GM23338 (cell line): Measurements from ENCODE around the gene LYRM2. TPM values are rescaled to one million over a fixed set of nuclear protein-coding genes. Genes with fewer than 3 reads are reported as not detected.
A peak's percentile ranks its signal among the peaks of the same experiment; 100 is the strongest.

ENCODE experiments used
- ATAC-seq: fragments of 200-7000 bp; cut with Tn5 transposase; 3 replicates; pipeline ENCODE4 v1.9.1; 2020
- DNase-seq: peaks from one replicate; pipeline ENCODE4 v3.0.0-alpha.2; 2015; ENCODE audit warnings: low spot score
- H2AFZ ChIP-seq: fragments of 200-600 bp; sonication (generic); 2 replicates; pipeline ENCODE4 v1.8.0; 2016; ENCODE audit warnings: antibody characterized with exemption, mild to moderate bottlenecking, moderate library complexity
- H3F3A ChIP-seq: fragments of 200-600 bp; sonication (generic); replicated peaks from 2 replicates; pipeline ENCODE4 v1.8.0; 2017; ENCODE audit warnings: antibody characterized with exemption, mixed run types, low read depth
- H3K27ac ChIP-seq: fragments of 200-600 bp; sonication (generic); 2 replicates; pipeline ENCODE4 v1.6.1; 2016; ENCODE audit warnings: low read depth
- H3K27me3 ChIP-seq: fragments of 200-600 bp; sonication (generic); 2 replicates; pipeline ENCODE4 v1.8.0; 2016; ENCODE audit warnings: mild to moderate bottlenecking, mixed run types, moderate library complexity; ENCODE audit not compliant: insufficient read depth
- H3K36me3 ChIP-seq: fragments of 200-600 bp; sonication (generic); 2 replicates; pipeline ENCODE4 v1.8.0; 2016; ENCODE audit warnings: mild to moderate bottlenecking; ENCODE audit not compliant: insufficient read depth
- H3K4me1 ChIP-seq: fragments of 200-600 bp; sonication (generic); 2 replicates; pipeline ENCODE4 v1.8.0; 2016; ENCODE audit warnings: mild to moderate bottlenecking, moderate library complexity; ENCODE audit not compliant: insufficient read depth
- H3K4me2 ChIP-seq: fragments of 200-600 bp; sonication (generic); 2 replicates; pipeline ENCODE4 v1.7.1; 2017; ENCODE audit warnings: mixed run types
- H3K4me3 ChIP-seq: fragments of 200-600 bp; sonication (generic); 2 replicates; pipeline ENCODE4 v1.6.1; 2016; ENCODE audit warnings: mixed run types
- H3K79me2 ChIP-seq: fragments of 200-600 bp; sonication (generic); replicated peaks from 2 replicates; pipeline ENCODE4 v1.8.0; 2017; ENCODE audit warnings: mild to moderate bottlenecking; ENCODE audit not compliant: insufficient read depth
- H3K9me2 ChIP-seq: fragments of 200-600 bp; sonication (generic); 2 replicates; pipeline ENCODE4 v1.8.0; 2017; ENCODE audit not compliant: insufficient read depth
- H4K20me1 ChIP-seq: fragments of 200-600 bp; sonication (generic); replicated peaks from 2 replicates; pipeline ENCODE4 v1.8.0; 2017; ENCODE audit warnings: mild to moderate bottlenecking; ENCODE audit not compliant: insufficient read depth
- H3K27ac Mint-ChIP-seq: 2 replicates; pipeline ENCODE4 v1.8.0; 2020; ENCODE audit warnings: inconsistent platforms, mild to moderate bottlenecking, moderate library complexity, mixed read lengths
- H3K27me3 Mint-ChIP-seq: 3 replicates; pipeline ENCODE4 v1.8.0; 2022; ENCODE audit warnings: low read depth, mild to moderate bottlenecking, moderate library complexity, mixed read lengths, inconsistent platforms; ENCODE audit not compliant: insufficient read depth, poor library complexity
- H3K36me3 Mint-ChIP-seq: 3 replicates; pipeline ENCODE4 v1.8.0; 2021; ENCODE audit warnings: low read depth, mild to moderate bottlenecking, inconsistent platforms, moderate library complexity, mixed read lengths
- H3K4me1 Mint-ChIP-seq: 3 replicates; pipeline ENCODE4 v1.8.0; 2020; ENCODE audit warnings: mild to moderate bottlenecking, inconsistent platforms, mixed read lengths
- H3K4me3 Mint-ChIP-seq: 3 replicates; pipeline ENCODE4 v1.8.0; 2021; ENCODE audit warnings: moderate library complexity, mild to moderate bottlenecking, inconsistent platforms, mixed read lengths
- H3K9me3 Mint-ChIP-seq: 3 replicates; pipeline ENCODE4 v1.8.0; 2020; ENCODE audit warnings: moderate library complexity, mild to moderate bottlenecking, inconsistent platforms, mixed read lengths
- EZH2 ChIP-seq: fragments of 200-600 bp; sonication (generic); IDR thresholded peaks from one replicate; pipeline ENCODE4 v1.8.0; 2017; ENCODE audit warnings: antibody characterized with exemption, mild to moderate bottlenecking, low read depth; ENCODE audit not compliant: unreplicated experiment
- EZH2phosphoT487 ChIP-seq: fragments of 200-600 bp; sonication (generic); IDR thresholded peaks from one replicate; pipeline ENCODE4 v1.8.1; 2018; ENCODE audit warnings: antibody characterized with exemption; ENCODE audit not compliant: unreplicated experiment
- NANOG ChIP-seq: IDR thresholded peaks from 2 replicates; pipeline ENCODE4 v1.6.1; 2016; ENCODE audit warnings: antibody characterized with exemption, borderline replicate concordance
- POLR2AphosphoS5 ChIP-seq: IDR thresholded peaks from 2 replicates; pipeline ENCODE4 v1.6.1; 2016; ENCODE audit warnings: antibody characterized with exemption, low read depth
- STAT1 ChIP-seq: IDR thresholded peaks from one replicate; pipeline ENCODE4 v1.6.1; 2016; ENCODE audit warnings: antibody characterized with exemption; ENCODE audit not compliant: unreplicated experiment
- ZNF114 ChIP-seq: fragments of 250-450 bp; sonication (Bioruptor Pico); IDR thresholded peaks from 2 replicates; pipeline ENCODE4 v1.5.0; 2020; ENCODE audit warnings: mild to moderate bottlenecking, moderate library complexity
- ZNF331 ChIP-seq: fragments of 250-450 bp; sonication (Bioruptor Pico); IDR thresholded peaks from 2 replicates; pipeline ENCODE4 v1.5.0; 2020; ENCODE audit warnings: low read depth, mild to moderate bottlenecking, moderate library complexity
- polyA plus RNA-seq: library from polyadenylated mRNA; unstranded; fragments of >200 nt; fragmentation: Nextera tagmentation; extraction: Ambion mirVana; gene quantifications from 2 replicates; pipeline ENCODE4 v1.2.1, GENCODE V29; 2016
- total RNA-seq: library from RNA; depleted of rRNA; stranded (reverse); fragments of >200 nt; shearing (Covaris generic); gene quantifications from 2 replicates; pipeline ENCODE4 v1.2.3, GENCODE V29; 2014
- TF ChIP-seq, protein P1 (sequence below): IDR thresholded peaks from one replicate; pipeline ENCODE4 v1.6.1; 2018; ENCODE audit warnings: antibody characterized with exemption; ENCODE audit not compliant: unreplicated experiment
- TF ChIP-seq, protein P2 (sequence below), 2 experiments: fragments of 200-600 bp in 1 of 2; sonication (generic) in 1 of 2; conservative IDR thresholded peaks; 2 replicates each; pipeline versions ENCODE4 v1.5.1 to v1.6.1; 2016 to 2017; ENCODE audit warnings: antibody characterized with exemption in 2 of 2, low read depth in 2 of 2, mild to moderate bottlenecking in 2 of 2, moderate library complexity in 1 of 2

LYRM2 gene
- total and polyA plus RNA-seq, 2 experiments from 2014 or later: 20.3 to 67.3 TPM

DNA sequence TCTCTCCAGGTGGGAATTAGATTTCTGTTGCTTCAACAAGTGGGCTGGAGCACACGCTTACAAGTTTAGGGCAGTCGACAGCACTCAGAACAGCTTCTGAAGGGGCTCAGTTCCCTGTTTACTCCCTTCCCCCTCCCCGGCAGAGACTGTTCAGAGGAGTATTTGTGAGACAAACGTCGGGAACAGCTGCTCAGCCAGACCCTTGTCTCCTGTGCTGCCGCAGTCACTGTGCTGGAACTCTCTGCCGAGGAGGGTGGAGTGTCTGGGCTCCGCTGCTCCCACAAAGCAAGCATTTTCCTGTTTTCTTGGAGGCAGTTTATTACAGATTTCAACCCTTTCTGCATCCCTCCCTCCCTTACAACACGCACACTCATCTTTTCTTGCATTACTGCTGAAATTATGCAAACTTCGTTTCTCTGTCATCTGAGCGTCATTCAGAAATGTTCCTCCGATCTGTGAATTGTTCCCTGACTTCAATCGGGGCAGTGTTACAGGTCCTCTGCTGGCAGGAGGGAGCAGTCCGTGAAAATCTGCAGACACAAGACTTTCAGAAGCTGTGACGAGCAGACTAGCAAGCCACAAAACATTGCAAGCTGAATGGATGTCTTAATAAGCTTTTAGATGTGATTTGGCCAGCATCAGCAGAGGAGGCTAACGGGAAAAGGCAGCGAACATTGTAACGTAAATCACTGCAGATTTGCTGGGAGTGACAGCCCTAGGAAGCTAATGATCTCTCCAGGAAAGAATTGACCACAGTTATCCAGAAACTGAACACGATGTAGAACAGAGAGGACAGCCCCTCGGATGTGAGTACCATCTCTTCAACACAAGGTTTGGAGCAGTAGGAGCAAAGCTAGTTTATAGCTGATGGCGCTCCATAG is 76.2 kb downstream of the LYRM2 start:
- DNase-seq: peak; percentile 15
- peak overlapping the region; percentile 12; the same call in 1 of the 2 replicates for H3K4me2 ChIP-seq
- Mint-ChIP-seq H3K36me3 (peaks cover 15% of the 10 kb centered on the region), H3K9me3 (peaks cover 18% of the 10 kb centered on the region), H3K27me3 (peaks cover 3% of the 10 kb centered on the region), H3K4me3 (no peak overlapping the region), H3K4me1 (peaks cover 21% of the 10 kb centered on the region), H3K27ac (no peak overlapping the region)
- peak; percentile 64 for ATAC-seq
- H2AFZ ChIP-seq: no peak overlapping the region
- H3K27ac ChIP-seq: no peak overlapping the region
- H3K4me1 ChIP-seq: no peaks in the 10 kb centered on the region; the same call in none of the 2 replicates
- no peaks in the 10 kb centered on the region for H3F3A ChIP-seq
- 0 out of 2 replicates have a peak, but pooled peaks cover 6% of the 10 kb centered on the region for H3K9me2 ChIP-seq
- TF ChIP-seq EZH2phosphoT487 (no peak), EZH2 (no peak), ZNF114 (no peak), STAT1 (no peak), ZNF331 (CRISPR knock-in tag) (no peak), POLR2AphosphoS5 (no peak)
- TF ChIP-seq, protein P1, sequence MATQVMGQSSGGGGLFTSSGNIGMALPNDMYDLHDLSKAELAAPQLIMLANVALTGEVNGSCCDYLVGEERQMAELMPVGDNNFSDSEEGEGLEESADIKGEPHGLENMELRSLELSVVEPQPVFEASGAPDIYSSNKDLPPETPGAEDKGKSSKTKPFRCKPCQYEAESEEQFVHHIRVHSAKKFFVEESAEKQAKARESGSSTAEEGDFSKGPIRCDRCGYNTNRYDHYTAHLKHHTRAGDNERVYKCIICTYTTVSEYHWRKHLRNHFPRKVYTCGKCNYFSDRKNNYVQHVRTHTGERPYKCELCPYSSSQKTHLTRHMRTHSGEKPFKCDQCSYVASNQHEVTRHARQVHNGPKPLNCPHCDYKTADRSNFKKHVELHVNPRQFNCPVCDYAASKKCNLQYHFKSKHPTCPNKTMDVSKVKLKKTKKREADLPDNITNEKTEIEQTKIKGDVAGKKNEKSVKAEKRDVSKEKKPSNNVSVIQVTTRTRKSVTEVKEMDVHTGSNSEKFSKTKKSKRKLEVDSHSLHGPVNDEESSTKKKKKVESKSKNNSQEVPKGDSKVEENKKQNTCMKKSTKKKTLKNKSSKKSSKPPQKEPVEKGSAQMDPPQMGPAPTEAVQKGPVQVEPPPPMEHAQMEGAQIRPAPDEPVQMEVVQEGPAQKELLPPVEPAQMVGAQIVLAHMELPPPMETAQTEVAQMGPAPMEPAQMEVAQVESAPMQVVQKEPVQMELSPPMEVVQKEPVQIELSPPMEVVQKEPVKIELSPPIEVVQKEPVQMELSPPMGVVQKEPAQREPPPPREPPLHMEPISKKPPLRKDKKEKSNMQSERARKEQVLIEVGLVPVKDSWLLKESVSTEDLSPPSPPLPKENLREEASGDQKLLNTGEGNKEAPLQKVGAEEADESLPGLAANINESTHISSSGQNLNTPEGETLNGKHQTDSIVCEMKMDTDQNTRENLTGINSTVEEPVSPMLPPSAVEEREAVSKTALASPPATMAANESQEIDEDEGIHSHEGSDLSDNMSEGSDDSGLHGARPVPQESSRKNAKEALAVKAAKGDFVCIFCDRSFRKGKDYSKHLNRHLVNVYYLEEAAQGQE: no peak
- TF ChIP-seq, protein P2, sequence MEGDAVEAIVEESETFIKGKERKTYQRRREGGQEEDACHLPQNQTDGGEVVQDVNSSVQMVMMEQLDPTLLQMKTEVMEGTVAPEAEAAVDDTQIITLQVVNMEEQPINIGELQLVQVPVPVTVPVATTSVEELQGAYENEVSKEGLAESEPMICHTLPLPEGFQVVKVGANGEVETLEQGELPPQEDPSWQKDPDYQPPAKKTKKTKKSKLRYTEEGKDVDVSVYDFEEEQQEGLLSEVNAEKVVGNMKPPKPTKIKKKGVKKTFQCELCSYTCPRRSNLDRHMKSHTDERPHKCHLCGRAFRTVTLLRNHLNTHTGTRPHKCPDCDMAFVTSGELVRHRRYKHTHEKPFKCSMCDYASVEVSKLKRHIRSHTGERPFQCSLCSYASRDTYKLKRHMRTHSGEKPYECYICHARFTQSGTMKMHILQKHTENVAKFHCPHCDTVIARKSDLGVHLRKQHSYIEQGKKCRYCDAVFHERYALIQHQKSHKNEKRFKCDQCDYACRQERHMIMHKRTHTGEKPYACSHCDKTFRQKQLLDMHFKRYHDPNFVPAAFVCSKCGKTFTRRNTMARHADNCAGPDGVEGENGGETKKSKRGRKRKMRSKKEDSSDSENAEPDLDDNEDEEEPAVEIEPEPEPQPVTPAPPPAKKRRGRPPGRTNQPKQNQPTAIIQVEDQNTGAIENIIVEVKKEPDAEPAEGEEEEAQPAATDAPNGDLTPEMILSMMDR (conservative IDR thresholded peaks at IDR 0.05; ENCODE audit: low read depth in 2 of 2): no peak
- no peak overlapping the region for H3K4me3 ChIP-seq
- H4K20me1 ChIP-seq: peaks cover 5% of the 10 kb centered on the region; the same call in 1 of the 2 replicates
- no peaks in the 10 kb centered on the region for H3K79me2 ChIP-seq
- no peaks in the 10 kb centered on the region for H3K27me3 ChIP-seq
- H3K36me3 ChIP-seq: no peaks in the 10 kb centered on the region

DNA sequence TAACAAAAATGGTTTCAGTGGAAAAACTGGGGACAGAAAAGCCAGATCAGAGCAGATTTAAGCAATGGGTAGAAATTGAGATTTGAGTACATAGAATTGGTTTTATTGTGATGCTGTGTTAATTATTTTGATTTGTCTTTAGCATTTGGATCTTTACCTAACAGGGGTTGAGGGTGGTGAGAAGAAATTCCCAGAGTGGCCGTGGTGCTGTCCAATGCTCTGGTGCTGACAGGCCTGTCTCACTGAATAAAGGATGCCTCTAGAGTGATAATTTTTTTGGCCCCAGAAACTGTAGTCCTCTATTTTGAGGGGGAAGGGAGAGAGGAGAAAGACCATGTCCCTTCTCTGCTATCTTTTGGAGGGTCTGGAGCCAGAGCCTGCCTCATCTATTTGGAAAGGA is 79.1 kb downstream of the LYRM2 start:
- peaks cover 37% of the 10 kb centered on the region for H3K4me1 Mint-ChIP-seq
- Histone ChIP-seq H3K9me2 (0 out of 2 replicates have a peak, but pooled peaks cover 10% of the 10 kb centered on the region), H2AFZ (no peak overlapping the region), H3K79me2 (no peaks in the 10 kb centered on the region), H4K20me1 (peaks cover 2% of the 10 kb centered on the region; the same call in 1 of the 2 replicates), H3K4me1 (peaks cover 18% of the 10 kb centered on the region), H3K27ac (no peak overlapping the region), H3K4me3 (no peak overlapping the region), H3F3A (no peaks in the 10 kb centered on the region), H3K27me3 (no peaks in the 10 kb centered on the region), H3K4me2 (no peak overlapping the region), H3K36me3 (no peaks in the 10 kb centered on the region)
- ATAC-seq: no peak; the same call in 2 of the 3 replicates
- H3K36me3 Mint-ChIP-seq: peaks cover 25% of the 10 kb centered on the region
- DNase-seq: peak; percentile 39
- H3K9me3 Mint-ChIP-seq: peaks cover 29% of the 10 kb centered on the region
- H3K27me3 Mint-ChIP-seq: peaks cover 5% of the 10 kb centered on the region
- H3K27ac Mint-ChIP-seq: no peak overlapping the region
- H3K4me3 Mint-ChIP-seq: no peak overlapping the region
- TF ChIP-seq NANOG: no peak
- TF ChIP-seq, protein P1: peak; percentile 82
- no peak for TF ChIP-seq EZH2
- no peak for TF ChIP-seq EZH2phosphoT487
